Neural cell (in vitro differentiated cells): Measurements from ENCODE around the gene ZC3H12C. TPM values are rescaled to one million over a fixed set of nuclear protein-coding genes. Genes with fewer than 3 reads are reported as not detected.

Experiments
- H2AFZ ChIP-seq: fragments of 200-600, 300-800 bp; sonication (generic), shearing (Covaris generic); 2 replicates; pipeline ENCODE4 v1.6.0; 2014; ENCODE audit warnings: low read depth, mild to moderate bottlenecking, antibody characterized with exemption, low read length, moderate library complexity
- H3F3A ChIP-seq: fragments of 200-600 bp; shearing (Covaris generic); 2 replicates; pipeline ENCODE4 v1.6.1; 2016; ENCODE audit warnings: mild to moderate bottlenecking, moderate library complexity, mixed read lengths, antibody characterized with exemption, low read length; ENCODE audit not compliant: insufficient read depth, poor library complexity, severe bottlenecking
- H3K27ac ChIP-seq: fragments of 200-600, 300-800 bp; sonication (generic), shearing (Covaris generic); 2 replicates; pipeline ENCODE4 v1.5.1; 2014; ENCODE audit warnings: mild to moderate bottlenecking, low read length, moderate library complexity
- H3K27me3 ChIP-seq: fragments of 300-800, 200-600 bp; sonication (generic), shearing (Covaris generic); 2 replicates; pipeline ENCODE4 v1.6.0; 2014; ENCODE audit warnings: mild to moderate bottlenecking, low read depth, low read length, moderate library complexity; ENCODE audit not compliant: insufficient read depth
- H3K36me3 ChIP-seq: fragments of 300-800, 200-600 bp; sonication (generic), shearing (Covaris generic); 2 replicates; pipeline ENCODE4 v1.5.1; 2014; ENCODE audit warnings: mild to moderate bottlenecking, antibody characterized with exemption, low read length, moderate library complexity; ENCODE audit not compliant: insufficient read depth
- H3K4me2 ChIP-seq: fragments of 300-800, 200-600 bp; sonication (generic), shearing (Covaris generic); 2 replicates; pipeline ENCODE4 v1.6.0; 2014; ENCODE audit warnings: mild to moderate bottlenecking, low read length
- H3K4me3 ChIP-seq: fragments of 300-800, 200-600 bp; sonication (generic), shearing (Covaris generic); 2 replicates; pipeline ENCODE4 v1.5.1; 2014; ENCODE audit warnings: mild to moderate bottlenecking, low read length, moderate library complexity
- H3K79me2 ChIP-seq: fragments of 200-600 bp; shearing (Covaris generic); replicated peaks from 2 replicates; pipeline ENCODE4 v1.6.0; 2014; ENCODE audit warnings: mild to moderate bottlenecking, low read length, moderate library complexity; ENCODE audit not compliant: insufficient read depth
- H3K9ac ChIP-seq: fragments of 300-800, 200-600 bp; sonication (generic), shearing (Covaris generic); 2 replicates; pipeline ENCODE4 v1.6.1; 2016; ENCODE audit warnings: mild to moderate bottlenecking, low read length, mixed read lengths
- H3K9me2 ChIP-seq: fragments of 200-600 bp; shearing (Covaris generic); 2 replicates; pipeline ENCODE4 v1.6.1; 2016; ENCODE audit warnings: mild to moderate bottlenecking, low read length, mixed read lengths; ENCODE audit not compliant: insufficient read depth
- H3K9me3 ChIP-seq: fragments of 200-600, 300-800 bp; sonication (generic), shearing (Covaris generic); 2 replicates; pipeline ENCODE4 v1.6.1; 2016; ENCODE audit warnings: mild to moderate bottlenecking, mixed run types, low read length, moderate library complexity, mixed read lengths
- H4K20me1 ChIP-seq: fragments of 200-600 bp; shearing (Covaris generic); 2 replicates; pipeline ENCODE4 v1.6.1; 2016; ENCODE audit warnings: mild to moderate bottlenecking, mixed run types; ENCODE audit not compliant: insufficient read depth
- EP300 ChIP-seq: fragments of 450-650 bp; conservative IDR thresholded peaks from 2 replicates; pipeline ENCODE4 v1.6.1; 2014; ENCODE audit warnings: antibody characterized with exemption, mild to moderate bottlenecking, moderate library complexity; ENCODE audit not compliant: poor library complexity, severe bottlenecking
- EZH2 ChIP-seq: fragments of 200-600, 300-800 bp; shearing (Covaris generic), sonication (generic); IDR thresholded peaks from 2 replicates; pipeline ENCODE4 v1.6.1; 2014; ENCODE audit warnings: antibody characterized with exemption, low read length, borderline replicate concordance, mild to moderate bottlenecking; ENCODE audit not compliant: insufficient read depth, poor library complexity, severe bottlenecking
- MXI1 ChIP-seq: fragments of 450-650 bp; conservative IDR thresholded peaks from 2 replicates; pipeline ENCODE4 v1.6.1; 2014; ENCODE audit warnings: antibody characterized with exemption, mild to moderate bottlenecking; ENCODE audit not compliant: poor library complexity, severe bottlenecking
- POLR2AphosphoS5 ChIP-seq: IDR thresholded peaks from 2 replicates; pipeline ENCODE4 v1.6.1; 2012
- RAD21 ChIP-seq: fragments of 450-650 bp; conservative IDR thresholded peaks from 2 replicates; pipeline ENCODE4 v1.6.1; 2014; ENCODE audit warnings: antibody characterized with exemption, mild to moderate bottlenecking, moderate library complexity
- REST ChIP-seq: IDR thresholded peaks from 2 replicates; pipeline ENCODE4 v1.6.1; 2012; ENCODE audit warnings: borderline replicate concordance
- SMC3 ChIP-seq: fragments of 450-650 bp; conservative IDR thresholded peaks from 2 replicates; pipeline ENCODE4 v1.6.1; 2014; ENCODE audit warnings: antibody characterized with exemption, mild to moderate bottlenecking, moderate library complexity; ENCODE audit not compliant: poor library complexity
- TAF1 ChIP-seq: IDR thresholded peaks from 2 replicates; pipeline ENCODE4 v1.6.1; 2012; ENCODE audit warnings: low read depth
- polyA plus RNA-seq: library from polyadenylated mRNA; depleted of rRNA; stranded (reverse); fragments of >200 nt; gene quantifications from 2 replicates; pipeline ENCODE4 v1.2.3, GENCODE V29; 2014
- TF ChIP-seq, protein P1 (sequence below): fragments of 450-650 bp; IDR thresholded peaks from 2 replicates; pipeline ENCODE4 v1.5.1; 2014; ENCODE audit warnings: antibody characterized with exemption, mild to moderate bottlenecking, moderate library complexity; ENCODE audit not compliant: poor library complexity, severe bottlenecking

The ZC3H12C gene
- polyA plus RNA-seq, 1 donor from 2014 or later, result 15.1 TPM

- Histone ChIP-seq H3K9me3 (no peaks in the 10 kb centered on the region), H3K27ac (no peak overlapping the region), H3K79me2 (no peaks in the 10 kb centered on the region), H3K36me3 (no peaks in the 10 kb centered on the region), H3K4me3 (no peak overlapping the region), H3F3A (no peaks in the 10 kb centered on the region), H3K9me2 (no peaks in the 10 kb centered on the region), H4K20me1 (no peaks in the 10 kb centered on the region), H3K4me2 (no peak overlapping the region), H3K27me3 (no peaks in the 10 kb centered on the region), H3K9ac (no peak overlapping the region), H2AFZ (no peak overlapping the region)
- TF ChIP-seq REST, result no peak
- TF ChIP-seq RAD21, result no peak
- TF ChIP-seq, protein P1, sequence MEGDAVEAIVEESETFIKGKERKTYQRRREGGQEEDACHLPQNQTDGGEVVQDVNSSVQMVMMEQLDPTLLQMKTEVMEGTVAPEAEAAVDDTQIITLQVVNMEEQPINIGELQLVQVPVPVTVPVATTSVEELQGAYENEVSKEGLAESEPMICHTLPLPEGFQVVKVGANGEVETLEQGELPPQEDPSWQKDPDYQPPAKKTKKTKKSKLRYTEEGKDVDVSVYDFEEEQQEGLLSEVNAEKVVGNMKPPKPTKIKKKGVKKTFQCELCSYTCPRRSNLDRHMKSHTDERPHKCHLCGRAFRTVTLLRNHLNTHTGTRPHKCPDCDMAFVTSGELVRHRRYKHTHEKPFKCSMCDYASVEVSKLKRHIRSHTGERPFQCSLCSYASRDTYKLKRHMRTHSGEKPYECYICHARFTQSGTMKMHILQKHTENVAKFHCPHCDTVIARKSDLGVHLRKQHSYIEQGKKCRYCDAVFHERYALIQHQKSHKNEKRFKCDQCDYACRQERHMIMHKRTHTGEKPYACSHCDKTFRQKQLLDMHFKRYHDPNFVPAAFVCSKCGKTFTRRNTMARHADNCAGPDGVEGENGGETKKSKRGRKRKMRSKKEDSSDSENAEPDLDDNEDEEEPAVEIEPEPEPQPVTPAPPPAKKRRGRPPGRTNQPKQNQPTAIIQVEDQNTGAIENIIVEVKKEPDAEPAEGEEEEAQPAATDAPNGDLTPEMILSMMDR, result no peak
- TF ChIP-seq EZH2, result no peak
- no peak for TF ChIP-seq SMC3
- no peak for TF ChIP-seq TAF1
- no peak for TF ChIP-seq MXI1
- TF ChIP-seq EP300, result no peak
- no peak for TF ChIP-seq POLR2AphosphoS5
Observed at GRCh38 chr11:110200241-110200640, 107.0 kb downstream of the ZC3H12C start.

- Histone ChIP-seq H3K9me3 (no peaks in the 10 kb centered on the region), H3K4me2 (no peak overlapping the region), H3K36me3 (no peaks in the 10 kb centered on the region), H2AFZ (no peak overlapping the region), H3K4me3 (no peak overlapping the region), H3K9ac (no peak overlapping the region), H4K20me1 (no peaks in the 10 kb centered on the region), H3F3A (no peaks in the 10 kb centered on the region), H3K9me2 (no peaks in the 10 kb centered on the region), H3K27ac (no peak overlapping the region), H3K79me2 (no peaks in the 10 kb centered on the region), H3K27me3 (no peaks in the 10 kb centered on the region)
- TF ChIP-seq EP300, result no peak
- TF ChIP-seq MXI1, result no peak
- no peak for TF ChIP-seq RAD21
- TF ChIP-seq REST, result no peak
- TF ChIP-seq, protein P1, result no peak
- no peak for TF ChIP-seq EZH2
- TF ChIP-seq SMC3, result no peak
- no peak for TF ChIP-seq TAF1
- TF ChIP-seq POLR2AphosphoS5, result no peak
Observed at GRCh38 chr11:110200836-110201235, 107.6 kb downstream of the ZC3H12C start.
